ENCODE data around the gene TENM4.
"Not testable (repeated sequence)": the region's sequence is repeated elsewhere in the genome, so short reads cannot be mapped to it uniquely, and the experiment has no call there.

Gene TENM4

GRCh38 chr11:78884761-78885160 is 556.1 kb downstream of the TENM4 start:
- H3K27me3 ChIP-seq (ENCODE audit: insufficient read depth, low read length), result no peaks in the 10 kb centered on the region
- no peak overlapping the region for H3K27ac ChIP-seq (ENCODE audit: low read depth, low read length)
- H3K4me1 ChIP-seq (ENCODE audit: control insufficient read depth, insufficient read depth, low read length, unreplicated experiment), result no peaks in the 10 kb centered on the region
- no peak overlapping the region for H3K4me3 ChIP-seq (ENCODE audit: low read depth, low read length)
- H3K79me2 ChIP-seq (ENCODE audit: control insufficient read depth, insufficient read depth, low read length, unreplicated experiment), result no peaks in the 10 kb centered on the region
- no peaks in the 10 kb centered on the region for H3K36me3 ChIP-seq (ENCODE audit: insufficient read depth, low read length)
- no peak overlapping the region for H2AFZ ChIP-seq (ENCODE audit: low read length, unreplicated experiment)

DNA sequence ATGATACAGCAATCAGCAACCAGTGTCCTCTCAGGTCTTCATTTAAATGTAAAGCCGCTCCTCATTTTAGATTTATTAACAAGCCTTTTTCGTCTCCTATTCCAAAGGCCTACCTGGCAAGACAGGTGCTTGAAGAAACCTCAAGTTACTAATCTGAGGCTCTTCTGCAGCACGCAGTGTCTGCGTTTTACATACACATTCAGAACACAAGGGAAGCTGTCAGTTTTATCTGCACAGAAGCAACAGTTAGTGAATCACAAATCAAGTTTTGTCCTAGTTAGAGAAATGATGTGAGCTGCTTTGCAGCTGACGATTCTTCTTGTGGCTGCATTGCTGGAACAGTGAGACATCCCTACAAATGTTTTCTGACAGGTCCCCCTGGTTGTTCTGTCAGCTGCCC is 557.3 kb downstream of the TENM4 start:
- Histone ChIP-seq H3K4me1 (ENCODE audit: control insufficient read depth, insufficient read depth, low read length, unreplicated experiment) (no peaks in the 10 kb centered on the region), H3K4me3 (ENCODE audit: low read depth, low read length) (no peak overlapping the region), H3K27me3 (ENCODE audit: insufficient read depth, low read length) (no peaks in the 10 kb centered on the region)

DNA sequence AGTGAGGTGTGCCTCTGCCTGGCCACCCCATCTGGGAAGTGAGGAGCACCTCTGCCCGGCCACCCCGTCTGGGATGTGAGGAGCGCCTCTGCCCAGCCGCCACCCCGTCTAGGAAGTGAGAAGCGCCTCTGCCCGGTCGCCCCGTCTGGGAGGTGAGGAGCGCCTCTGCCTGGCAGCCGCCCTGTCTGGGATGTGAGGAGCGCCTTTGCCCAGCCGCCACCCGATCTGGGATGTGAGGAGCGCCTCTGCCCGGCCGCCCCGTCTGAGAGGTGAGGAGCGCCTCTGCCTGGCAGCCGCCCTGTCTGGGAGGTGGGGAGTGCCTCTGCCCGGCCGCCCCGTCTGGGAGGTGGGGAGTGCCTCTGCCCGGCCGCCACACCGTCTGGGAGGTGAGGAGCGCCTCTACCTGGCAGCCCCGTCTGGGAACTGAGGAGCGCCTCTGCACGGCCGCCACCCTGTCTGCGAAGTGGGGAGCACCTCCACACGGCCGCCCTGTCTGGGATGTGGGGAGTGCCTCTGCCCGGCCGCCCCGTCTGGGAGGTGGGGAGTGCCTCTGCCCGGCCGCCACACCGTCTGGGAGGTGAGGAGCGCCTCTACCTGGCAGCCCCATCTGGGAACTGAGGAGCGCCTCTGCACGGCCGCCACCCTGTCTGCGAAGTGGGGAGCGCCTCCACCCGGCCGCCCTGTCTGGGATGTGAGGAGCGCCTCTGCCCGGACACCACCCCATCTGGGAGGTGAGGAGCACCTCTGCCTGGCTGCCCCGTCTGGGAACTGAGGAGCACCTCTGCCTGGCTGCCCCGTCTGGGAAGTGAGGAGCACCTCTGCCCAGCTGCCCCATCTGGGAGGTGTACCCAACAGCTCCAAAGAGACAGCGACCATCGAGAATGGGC is 561.5 kb downstream of the TENM4 start:
- not testable (repeated sequence) for H3K4me3 ChIP-seq (ENCODE audit: low read depth, low read length); H3K27ac ChIP-seq (ENCODE audit: low read depth, low read length); H3K4me1 ChIP-seq (ENCODE audit: control insufficient read depth, insufficient read depth, low read length, unreplicated experiment); H3K79me2 ChIP-seq (ENCODE audit: control insufficient read depth, insufficient read depth, low read length, unreplicated experiment); H2AFZ ChIP-seq (ENCODE audit: low read length, unreplicated experiment); H3K36me3 ChIP-seq (ENCODE audit: insufficient read depth, low read length); H3K27me3 ChIP-seq (ENCODE audit: insufficient read depth, low read length)

More for the DNA sequence above, 557.3 kb downstream of the TENM4 start:
- Histone ChIP-seq H3K79me2 (ENCODE audit: control insufficient read depth, insufficient read depth, low read length, unreplicated experiment) (no peaks in the 10 kb centered on the region), H3K27ac (ENCODE audit: low read depth, low read length) (no peak overlapping the region), H2AFZ (ENCODE audit: low read length, unreplicated experiment) (no peak overlapping the region), H3K36me3 (ENCODE audit: insufficient read depth, low read length) (no peaks in the 10 kb centered on the region)

DNA sequence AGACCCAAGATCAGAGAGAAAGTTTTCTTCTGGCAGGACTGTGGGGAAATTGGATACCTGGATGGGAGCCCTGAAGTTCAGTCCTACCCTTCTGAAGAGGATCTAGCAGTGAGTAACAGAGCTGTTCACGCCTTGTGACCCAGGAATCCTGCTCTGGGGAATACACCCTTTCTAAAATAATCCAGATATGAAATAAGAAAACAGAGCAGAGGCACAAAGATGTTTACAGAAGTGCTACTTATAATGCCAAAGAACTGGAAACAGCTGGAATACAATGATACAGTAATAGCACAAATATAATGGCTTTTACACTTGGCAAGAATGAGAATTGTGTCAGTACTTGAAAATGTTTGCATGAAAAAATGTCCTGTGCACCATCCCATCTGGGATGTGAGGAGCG is 562.2 kb downstream of the TENM4 start:
- H3K27ac ChIP-seq (ENCODE audit: low read depth, low read length), result no peak overlapping the region
- no peaks in the 10 kb centered on the region for H3K27me3 ChIP-seq (ENCODE audit: insufficient read depth, low read length)

GRCh38 chr11:78876676-78877075 is 564.2 kb downstream of the TENM4 start:
- 0 out of 2 replicates have a peak, but pooled peaks cover 8% of the 10 kb centered on the region for H3K27me3 ChIP-seq (ENCODE audit: insufficient read depth, low read length)
- no peak overlapping the region for H3K27ac ChIP-seq (ENCODE audit: low read depth, low read length)
- H2AFZ ChIP-seq (ENCODE audit: low read length, unreplicated experiment), result no peak overlapping the region
- no peak overlapping the region for H3K4me3 ChIP-seq (ENCODE audit: low read depth, low read length)
- H3K4me1 ChIP-seq (ENCODE audit: control insufficient read depth, insufficient read depth, low read length, unreplicated experiment), result no peaks in the 10 kb centered on the region
- no peaks in the 10 kb centered on the region for H3K36me3 ChIP-seq (ENCODE audit: insufficient read depth, low read length)
- H3K79me2 ChIP-seq (ENCODE audit: control insufficient read depth, insufficient read depth, low read length, unreplicated experiment), result no peaks in the 10 kb centered on the region

More for the DNA sequence above, 562.2 kb downstream of the TENM4 start:
- Histone ChIP-seq H2AFZ (ENCODE audit: low read length, unreplicated experiment) (no peak overlapping the region), H3K4me1 (ENCODE audit: control insufficient read depth, insufficient read depth, low read length, unreplicated experiment) (no peaks in the 10 kb centered on the region), H3K36me3 (ENCODE audit: insufficient read depth, low read length) (no peaks in the 10 kb centered on the region), H3K79me2 (ENCODE audit: control insufficient read depth, insufficient read depth, low read length, unreplicated experiment) (no peaks in the 10 kb centered on the region), H3K4me3 (ENCODE audit: low read depth, low read length) (no peak overlapping the region)

DNA sequence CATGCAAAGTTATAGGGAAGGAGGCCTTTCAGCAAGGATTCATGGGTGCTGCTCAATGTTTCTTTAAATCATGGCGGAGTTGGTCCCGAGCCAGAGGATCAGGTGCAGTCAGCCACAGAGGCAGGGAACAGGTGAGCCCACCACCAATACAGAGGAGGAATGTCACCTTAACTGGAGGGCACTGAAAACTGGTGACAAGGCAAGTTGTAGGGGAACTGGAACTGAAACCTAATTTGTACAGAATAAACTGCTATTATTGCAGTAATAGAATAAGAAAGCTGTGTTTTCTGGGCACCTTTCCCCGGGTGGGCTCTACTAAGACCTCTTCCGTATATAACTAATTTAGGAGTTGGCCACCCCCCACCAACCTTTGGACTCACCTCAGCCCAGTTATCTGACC is 570.2 kb downstream of the TENM4 start:
- H3K4me1 ChIP-seq (ENCODE audit: control insufficient read depth, insufficient read depth, low read length, unreplicated experiment), result no peaks in the 10 kb centered on the region
- no peak overlapping the region for H3K4me3 ChIP-seq (ENCODE audit: low read depth, low read length)
- H3K79me2 ChIP-seq (ENCODE audit: control insufficient read depth, insufficient read depth, low read length, unreplicated experiment), result no peaks in the 10 kb centered on the region
- H3K36me3 ChIP-seq (ENCODE audit: insufficient read depth, low read length), result no peaks in the 10 kb centered on the region
- H3K27ac ChIP-seq (ENCODE audit: low read depth, low read length), result no peak overlapping the region
- H2AFZ ChIP-seq (ENCODE audit: low read length, unreplicated experiment), result no peak overlapping the region
- peaks cover 23% of the 10 kb centered on the region; the same call in 1 of the 2 replicates for H3K27me3 ChIP-seq (ENCODE audit: insufficient read depth, low read length)

GRCh38 chr11:78869293-78869692 is 571.5 kb downstream of the TENM4 start:
- H3K36me3 ChIP-seq (ENCODE audit: insufficient read depth, low read length), result no peaks in the 10 kb centered on the region
- no peaks in the 10 kb centered on the region for H3K4me1 ChIP-seq (ENCODE audit: control insufficient read depth, insufficient read depth, low read length, unreplicated experiment)
- no peaks in the 10 kb centered on the region for H3K79me2 ChIP-seq (ENCODE audit: control insufficient read depth, insufficient read depth, low read length, unreplicated experiment)
- no peak overlapping the region for H2AFZ ChIP-seq (ENCODE audit: low read length, unreplicated experiment)
- peaks cover 24% of the 10 kb centered on the region; the same call in 1 of the 2 replicates for H3K27me3 ChIP-seq (ENCODE audit: insufficient read depth, low read length)
- H3K27ac ChIP-seq (ENCODE audit: low read depth, low read length), result no peak overlapping the region
- no peak overlapping the region for H3K4me3 ChIP-seq (ENCODE audit: low read depth, low read length)

DNA sequence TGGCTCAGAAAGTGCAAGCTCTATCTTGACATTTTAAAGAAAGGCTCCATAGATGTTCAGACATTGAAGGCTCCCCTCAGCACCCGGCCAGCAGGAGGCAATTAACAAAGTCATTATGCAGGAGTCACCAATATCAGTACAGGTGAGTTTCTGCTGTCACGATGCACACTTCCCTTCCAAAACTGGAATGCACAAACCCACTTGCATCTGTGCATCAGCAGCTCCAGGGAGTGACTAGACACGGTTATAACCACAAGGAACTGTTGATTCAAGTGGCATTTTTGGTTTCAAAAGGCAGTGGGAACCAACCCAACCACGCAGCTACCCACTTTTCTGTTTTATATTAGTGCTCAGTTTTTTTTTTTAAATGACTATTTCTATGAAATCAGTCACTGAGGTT is 572.3 kb downstream of the TENM4 start:
- Histone ChIP-seq H3K4me1 (ENCODE audit: control insufficient read depth, insufficient read depth, low read length, unreplicated experiment) (no peaks in the 10 kb centered on the region), H3K27ac (ENCODE audit: low read depth, low read length) (no peak overlapping the region), H2AFZ (ENCODE audit: low read length, unreplicated experiment) (no peak overlapping the region), H3K79me2 (ENCODE audit: control insufficient read depth, insufficient read depth, low read length, unreplicated experiment) (no peaks in the 10 kb centered on the region), H3K27me3 (ENCODE audit: insufficient read depth, low read length) (peaks cover 24% of the 10 kb centered on the region; the same call in 1 of the 2 replicates), H3K4me3 (ENCODE audit: low read depth, low read length) (no peak overlapping the region), H3K36me3 (ENCODE audit: insufficient read depth, low read length) (no peaks in the 10 kb centered on the region)

DNA sequence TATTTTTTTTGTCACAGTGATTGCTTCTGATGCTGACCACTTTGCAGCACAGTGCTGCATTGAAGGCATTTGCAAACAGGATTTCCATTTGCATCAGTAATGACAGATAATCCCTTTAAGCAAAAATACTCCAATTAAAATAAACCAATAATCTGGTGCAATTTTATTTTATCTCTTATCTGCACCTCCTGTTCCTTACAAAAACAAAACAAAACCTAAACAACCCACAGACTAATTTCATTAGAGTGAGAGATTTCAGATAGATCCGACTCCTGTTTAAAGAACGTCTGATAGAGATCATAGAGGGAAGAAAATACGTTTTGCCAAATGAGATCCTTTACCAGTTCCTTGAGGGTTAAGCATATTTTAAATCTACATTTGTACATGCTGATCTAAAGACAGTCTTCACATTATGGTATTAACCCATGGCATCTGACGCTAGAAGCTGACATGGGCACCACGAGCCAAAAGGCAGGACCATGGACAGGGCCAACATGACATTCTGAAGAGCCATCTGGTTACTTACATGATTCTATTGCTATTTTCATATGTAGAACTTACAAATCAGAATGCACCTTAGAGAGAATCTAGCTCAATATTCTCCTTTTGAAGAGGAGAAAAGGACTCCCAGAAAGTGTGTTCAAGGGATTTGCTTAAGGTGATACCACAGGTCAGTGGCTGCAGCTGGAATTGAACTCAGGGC is 580.0 kb downstream of the TENM4 start:
- Histone ChIP-seq H2AFZ (ENCODE audit: low read length, unreplicated experiment) (no peak overlapping the region), H3K79me2 (ENCODE audit: control insufficient read depth, insufficient read depth, low read length, unreplicated experiment) (no peaks in the 10 kb centered on the region), H3K4me1 (ENCODE audit: control insufficient read depth, insufficient read depth, low read length, unreplicated experiment) (no peaks in the 10 kb centered on the region), H3K36me3 (ENCODE audit: insufficient read depth, low read length) (no peaks in the 10 kb centered on the region), H3K27ac (ENCODE audit: low read depth, low read length) (no peak overlapping the region), H3K4me3 (ENCODE audit: low read depth, low read length) (no peak overlapping the region), H3K27me3 (ENCODE audit: insufficient read depth, low read length) (peaks cover 9% of the 10 kb centered on the region; the same call in 1 of the 2 replicates)

DNA sequence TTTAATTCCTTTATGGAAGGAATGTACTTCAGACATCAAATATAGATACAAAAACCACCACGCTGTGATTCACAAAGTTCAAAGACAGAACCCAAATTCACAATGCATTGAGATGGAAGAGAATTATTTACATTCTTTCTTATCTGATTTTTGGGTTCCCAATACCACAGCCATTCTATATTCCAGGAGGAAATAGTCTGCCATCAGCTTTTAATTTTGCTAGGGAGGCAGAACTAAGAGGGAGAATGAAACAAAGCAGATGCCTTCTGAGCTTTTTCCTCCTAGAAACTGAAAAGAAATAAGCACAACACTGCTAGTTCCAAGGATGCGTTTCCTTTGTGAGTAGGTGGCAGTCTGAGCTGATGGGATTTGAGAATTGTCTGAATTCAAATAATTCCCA is 583.1 kb downstream of the TENM4 start:
- Histone ChIP-seq H3K79me2 (ENCODE audit: control insufficient read depth, insufficient read depth, low read length, unreplicated experiment) (no peaks in the 10 kb centered on the region), H3K36me3 (ENCODE audit: insufficient read depth, low read length) (no peaks in the 10 kb centered on the region), H3K4me1 (ENCODE audit: control insufficient read depth, insufficient read depth, low read length, unreplicated experiment) (no peaks in the 10 kb centered on the region), H3K4me3 (ENCODE audit: low read depth, low read length) (no peak overlapping the region), H3K27ac (ENCODE audit: low read depth, low read length) (no peak overlapping the region), H2AFZ (ENCODE audit: low read length, unreplicated experiment) (no peak overlapping the region), H3K27me3 (ENCODE audit: insufficient read depth, low read length) (peaks cover 15% of the 10 kb centered on the region; the same call in 1 of the 2 replicates)
